Tongue (tissue), 2 donors: Measurements from ENCODE around the gene CEACAM16. TPM values are rescaled to one million over a fixed set of nuclear protein-coding genes. Genes with fewer than 3 reads are reported as not detected.
"Not testable (repeated sequence)": the region's sequence is repeated elsewhere in the genome, so short reads cannot be mapped to it uniquely, and the experiment has no call there.

Experiments
- DNase-seq: peaks from one replicate; pipeline ENCODE4 v3.0.0-alpha.2; 2015
- total RNA-seq: library from RNA; depleted of rRNA; stranded (reverse); fragments of >200 nt; gene quantifications from one replicate; pipeline ENCODE4 v1.2.3, GENCODE V29; 2014

Gene CEACAM16
- not detected for total RNA-seq

GRCh38 chr19:44698492-44699201 lies at the start of gene CEACAM16:
TSS of gene CEACAM16 (plus strand) at chr19:44699151. CDS start at chr19:44701457, 2,306 bp downstream.
- DNase-seq: no peak

- DNase-seq: no peak
Measured at GRCh38 chr19:44649578-44650145, 49.3 kb upstream of the CEACAM16 start.

GRCh38 chr19:44653343-44653742 lies 45.6 kb upstream of the CEACAM16 start:
- no peak for DNase-seq

GRCh38 chr19:44653977-44654774 lies 44.8 kb upstream of the CEACAM16 start:
- DNase-seq: peak; percentile 85

GRCh38 chr19:44657211-44657921 lies 41.6 kb upstream of the CEACAM16 start:
- DNase-seq: peak; percentile 75

GRCh38 chr19:44658069-44658733 lies 40.8 kb upstream of the CEACAM16 start:
- no peak for DNase-seq

GRCh38 chr19:44660081-44660480 lies 38.9 kb upstream of the CEACAM16 start:
- no peak for DNase-seq

GRCh38 chr19:44661205-44661604 lies 37.7 kb upstream of the CEACAM16 start:
- no peak for DNase-seq

- no peak for DNase-seq
Measured at GRCh38 chr19:44661904-44662303, 37.0 kb upstream of the CEACAM16 start.

- DNase-seq: peak; percentile 60
Measured at GRCh38 chr19:44662691-44663385, 36.1 kb upstream of the CEACAM16 start.

- DNase-seq: no peak
Measured at GRCh38 chr19:44663996-44664395, 35.0 kb upstream of the CEACAM16 start.

- DNase-seq: no peak
Measured at GRCh38 chr19:44664976-44665375, 34.0 kb upstream of the CEACAM16 start.

- DNase-seq: no peak
Measured at GRCh38 chr19:44666852-44667556, 31.9 kb upstream of the CEACAM16 start.

- DNase-seq: no peak
Measured at GRCh38 chr19:44668985-44669764, 29.8 kb upstream of the CEACAM16 start.

- not testable (repeated sequence) for DNase-seq
Measured at GRCh38 chr19:44670027-44670426, 28.9 kb upstream of the CEACAM16 start.

GRCh38 chr19:44671400-44671799 lies 27.6 kb upstream of the CEACAM16 start, which contains the start of gene CEACAM19:
TSS of gene CEACAM19 (plus strand) at chr19:44671482. CDS start at chr19:44671932, 450 bp downstream.
- peak; percentile 50 for DNase-seq

GRCh38 chr19:44672226-44672625 lies 26.7 kb upstream of the CEACAM16 start:
- no peak for DNase-seq

- no peak for DNase-seq
Measured at GRCh38 chr19:44673510-44673909, 25.4 kb upstream of the CEACAM16 start.

GRCh38 chr19:44675521-44675920 lies 23.4 kb upstream of the CEACAM16 start:
- DNase-seq: no peak
